ENCODE results near the gene FPR2.

The FPR2 gene

GRCh38 chr19:51766461-51766860, 5.5 kb downstream of the FPR2 start:
- POLR2A ChIA-PET: no interaction called here
- TF ChIP-seq WT1 (tag by site-specific recombination; IDR thresholded peaks at IDR 0.05) (no peak), ZNF792 (tag by site-specific recombination; IDR thresholded peaks at IDR 0.05) (no peak), KLF17 (tag by site-specific recombination; IDR thresholded peaks at IDR 0.05) (no peak), ZNF398 (tag by site-specific recombination; IDR thresholded peaks at IDR 0.05) (no peak), ELK4 (IDR thresholded peaks at IDR 0.05; ENCODE audit: borderline replicate concordance, low read depth, low read length) (no peak), GFI1B (tag by site-specific recombination; IDR thresholded peaks at IDR 0.05) (no peak), SETDB1 (IDR thresholded peaks at IDR 0.05; ENCODE audit: insufficient read length, low read length) (no peak), HIC1 (tag by site-specific recombination; IDR thresholded peaks at IDR 0.05) (no peak), ZNF704 (tag by site-specific recombination; IDR thresholded peaks at IDR 0.05) (no peak)
- no peak overlapping the region for H3K4me3 ChIP-seq (ENCODE audit: low read depth, low read length)
- no peaks in the 10 kb centered on the region for H3K36me3 ChIP-seq (ENCODE audit: control insufficient read depth in 2 of 2, insufficient read depth in 1 of 2, low read length in 2 of 2)
- no peaks in the 10 kb centered on the region for H3K4me1 ChIP-seq (ENCODE audit: control insufficient read depth, insufficient read depth, low read length)
- H3K9me3 ChIP-seq (ENCODE audit: control insufficient read depth, insufficient read depth, low read depth, low read length): no peaks in the 10 kb centered on the region
- H3K27ac ChIP-seq (ENCODE audit: extremely low read depth, low read depth, low read length): no peak overlapping the region
- CTCF ChIA-PET: no interaction called here

- CTCF ChIA-PET: interaction anchor here (0.6 to 1.2 kb wide), 4 partner anchors 13 to 282 kb away, joined by 3 to 5 read pairs (median 4); no protein-coding TSS in a partner anchor
Measured at GRCh38 chr19:51771376-51772130, 10.6 kb downstream of the FPR2 start.

More at GRCh38 chr19:51771376-51772130, 10.6 kb downstream of the FPR2 start:
- Histone ChIP-seq H3K9me3 (ENCODE audit: control insufficient read depth, insufficient read depth, low read depth, low read length) (no peaks in the 10 kb centered on the region), H3K36me3 (ENCODE audit: control insufficient read depth in 2 of 2, insufficient read depth in 1 of 2, low read length in 2 of 2) (no peaks in the 10 kb centered on the region), H3K4me3 (ENCODE audit: low read depth, low read length) (no peak overlapping the region), H3K27ac (ENCODE audit: extremely low read depth, low read depth, low read length) (no peak overlapping the region), H3K4me1 (ENCODE audit: control insufficient read depth, insufficient read depth, low read length) (no peaks in the 10 kb centered on the region)
- TF ChIP-seq ZNF600 (tag by site-specific recombination; IDR thresholded peaks at IDR 0.05): no peak
- no peak for TF ChIP-seq ZBTB21 (tag by site-specific recombination; IDR thresholded peaks at IDR 0.05)
- TF ChIP-seq ZNF26 (tag by site-specific recombination; IDR thresholded peaks at IDR 0.05): no peak
- TF ChIP-seq ZNF76 (tag by site-specific recombination; IDR thresholded peaks at IDR 0.05; ENCODE audit: borderline replicate concordance, low read depth): no peak
- TF ChIP-seq YY1 (tag by site-specific recombination; IDR thresholded peaks at IDR 0.05): no peak
- TF ChIP-seq INSM2 (tag by site-specific recombination; IDR thresholded peaks at IDR 0.05): no peak
- TF ChIP-seq HOXD13 (CRISPR knock-in tag; IDR thresholded peaks at IDR 0.05; ENCODE audit: borderline replicate concordance): no peak
- TF ChIP-seq ZNF248 (tag by site-specific recombination; IDR thresholded peaks at IDR 0.05): no peak
- TF ChIP-seq ZNF596 (tag by site-specific recombination; IDR thresholded peaks at IDR 0.05): no peak
- no peak for TF ChIP-seq PATZ1 (tag by site-specific recombination; IDR thresholded peaks at IDR 0.05)
- no peak for TF ChIP-seq ZNF664 (tag by site-specific recombination; IDR thresholded peaks at IDR 0.05)
- no peak for TF ChIP-seq ZNF707 (tag by site-specific recombination; IDR thresholded peaks at IDR 0.05)
- no peak for TF ChIP-seq ZNF571 (tag by site-specific recombination; IDR thresholded peaks at IDR 0.05)
- POLR2A ChIA-PET: no interaction called here

All from HEK293 (cell line).